Endothelial cell of umbilical vein (primary cell): ENCODE measurements around the gene ADGRE3.

Experiments
- POLR2A ChIP-seq: IDR thresholded peaks from 2 replicates; pipeline ENCODE4 v1.6.1; 2012; ENCODE audit warnings: low read depth, mild to moderate bottlenecking, control low read depth, low read length
- TF ChIP-seq, protein P1 (sequence below), 2 donors: IDR thresholded peaks; 1 replicate in 1 of 2; 2 replicates in 1 of 2; pipeline ENCODE4 v1.5.1; 2011; ENCODE audit warnings: low read length in 2 of 2, mild to moderate bottlenecking in 2 of 2, moderate library complexity in 2 of 2, control low read depth in 1 of 2, inconsistent platforms in 1 of 2, low read depth in 1 of 2; ENCODE audit not compliant: insufficient read depth in 1 of 2; ENCODE audit errors: extremely low read depth in 1 of 2

DNA sequence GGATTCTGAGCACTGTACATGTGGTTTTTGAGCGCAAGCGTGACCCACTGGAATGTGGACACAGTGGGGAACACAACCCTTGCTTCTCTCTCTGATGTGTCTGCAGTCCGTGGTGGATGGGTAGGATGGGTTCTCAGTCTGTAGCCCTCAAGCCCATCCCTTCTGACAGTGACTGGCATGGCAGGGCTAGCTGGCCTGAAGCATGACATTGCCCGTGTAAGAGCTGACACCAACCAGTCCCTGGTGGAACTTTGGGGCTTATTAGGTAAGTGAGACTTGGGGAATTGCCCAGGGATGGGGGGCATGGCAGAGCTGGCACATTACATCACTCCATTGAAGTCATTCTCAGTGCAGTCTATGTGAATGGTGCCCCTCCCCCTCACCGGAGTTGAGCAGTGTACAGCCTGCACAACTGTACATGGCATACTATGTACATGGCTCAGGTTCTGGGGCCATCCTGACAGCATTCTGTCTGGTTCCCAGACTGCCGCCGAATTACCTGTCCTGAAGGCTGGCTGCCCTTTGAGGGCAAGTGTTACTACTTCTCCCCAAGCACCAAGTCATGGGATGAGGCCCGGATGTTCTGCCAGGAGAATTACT, 75.0 kb downstream of the ADGRE3 start:
- TF ChIP-seq, protein P1, sequence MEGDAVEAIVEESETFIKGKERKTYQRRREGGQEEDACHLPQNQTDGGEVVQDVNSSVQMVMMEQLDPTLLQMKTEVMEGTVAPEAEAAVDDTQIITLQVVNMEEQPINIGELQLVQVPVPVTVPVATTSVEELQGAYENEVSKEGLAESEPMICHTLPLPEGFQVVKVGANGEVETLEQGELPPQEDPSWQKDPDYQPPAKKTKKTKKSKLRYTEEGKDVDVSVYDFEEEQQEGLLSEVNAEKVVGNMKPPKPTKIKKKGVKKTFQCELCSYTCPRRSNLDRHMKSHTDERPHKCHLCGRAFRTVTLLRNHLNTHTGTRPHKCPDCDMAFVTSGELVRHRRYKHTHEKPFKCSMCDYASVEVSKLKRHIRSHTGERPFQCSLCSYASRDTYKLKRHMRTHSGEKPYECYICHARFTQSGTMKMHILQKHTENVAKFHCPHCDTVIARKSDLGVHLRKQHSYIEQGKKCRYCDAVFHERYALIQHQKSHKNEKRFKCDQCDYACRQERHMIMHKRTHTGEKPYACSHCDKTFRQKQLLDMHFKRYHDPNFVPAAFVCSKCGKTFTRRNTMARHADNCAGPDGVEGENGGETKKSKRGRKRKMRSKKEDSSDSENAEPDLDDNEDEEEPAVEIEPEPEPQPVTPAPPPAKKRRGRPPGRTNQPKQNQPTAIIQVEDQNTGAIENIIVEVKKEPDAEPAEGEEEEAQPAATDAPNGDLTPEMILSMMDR (IDR thresholded peaks at IDR 0.05; ENCODE audit: extremely low read depth in 1 of 2, insufficient read depth in 1 of 2, low read depth in 1 of 2, low read length in 2 of 2) = no peak
- no peak for TF ChIP-seq POLR2A
